ENCODE measurements around the gene VKORC1L1. TPM values are rescaled to one million over a fixed set of nuclear protein-coding genes. Genes with fewer than 3 reads are reported as not detected.

The VKORC1L1 gene
- total RNA-seq, 1 experiment from 2014 or later, result 30.9 TPM

DNA sequence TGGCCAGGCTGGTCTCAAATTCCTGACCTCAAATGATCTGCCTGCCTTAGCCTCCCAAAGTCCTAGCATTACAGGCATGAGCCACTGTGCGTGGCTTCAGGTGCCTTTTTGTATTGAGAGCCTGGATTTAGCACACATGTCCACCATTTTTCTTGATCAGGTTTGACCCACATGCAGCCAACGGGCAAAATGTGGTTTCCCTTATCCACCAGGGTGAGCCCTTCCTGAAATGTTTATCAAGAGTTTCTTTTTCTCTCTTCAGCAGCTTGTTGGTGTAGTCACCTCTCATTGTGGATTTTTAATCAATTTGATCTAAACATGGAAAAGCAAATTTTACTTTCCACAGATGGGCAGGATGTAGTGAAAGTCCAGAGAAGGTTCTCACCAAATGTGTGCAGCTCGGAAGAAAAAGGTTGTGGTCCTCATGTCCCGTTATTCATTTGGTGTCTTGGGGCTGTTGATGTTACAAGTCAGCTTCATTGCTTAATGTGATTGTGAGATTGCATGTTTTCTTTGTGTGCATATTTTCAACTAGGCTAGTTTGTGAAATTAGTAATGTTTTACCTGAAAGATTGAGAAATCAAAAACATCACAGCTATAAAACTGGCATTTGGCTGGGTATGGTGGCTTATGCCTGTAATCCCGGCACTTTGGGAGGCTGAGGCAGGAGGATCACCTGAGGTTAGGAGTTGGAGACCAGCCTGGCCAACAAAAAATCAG, 80.3 kb downstream of the VKORC1L1 start:
- ChIA-PET CTCF (no interaction called here), RAD21 (ENCODE audit: low non-redundant PET in 1 of 2, low total read pairs in 2 of 2, uncharacterized antibody in 2 of 2, unreplicated experiment in 2 of 2) (no interaction called here), POLR2A (no interaction called here)
- Histone ChIP-seq H3K27ac (ENCODE audit: low read depth, low read length) (no peak overlapping the region), H2AFZ (ENCODE audit: low read depth, low read length, poor library complexity, severe bottlenecking) (no peak overlapping the region), H3K9ac (ENCODE audit: low read length) (no peak overlapping the region), H4K20me1 (ENCODE audit: insufficient read depth) (0 out of 2 replicates have a peak, but pooled peaks cover 4% of the 10 kb centered on the region), H3K36me3 (ENCODE audit: control insufficient read depth in 1 of 2, insufficient read depth in 2 of 2, low read length in 2 of 2) (peaks cover 3 to 7% of the 10 kb centered on the region in 2 experiments; a peak in 2 of 4 replicates), H3K79me2 (ENCODE audit: insufficient read depth, low read length) (no peaks in the 10 kb centered on the region; the same call in 1 of the 2 replicates), H3K9me3 (ENCODE audit: control insufficient read depth in 1 of 2, insufficient read depth in 1 of 2, low read depth in 1 of 2, low read length in 2 of 2) (no peaks in the 10 kb centered on the region), H3K9me2 (ENCODE audit: insufficient read depth) (no peaks in the 10 kb centered on the region), H3K4me2 (ENCODE audit: low read length) (no peak overlapping the region), H3K27me3 (ENCODE audit: insufficient read depth, low read length) (no peaks in the 10 kb centered on the region), H3K4me1 (ENCODE audit: control insufficient read depth in 1 of 2, insufficient read depth in 2 of 2, low read length in 2 of 2) (no peaks in the 10 kb centered on the region), H3K4me3 (replicated peaks in 1 of 2; ENCODE audit: low read depth in 1 of 2, low read length in 2 of 2) (no peak overlapping the region)
- no TSS peak for BruUV-seq (replicated peaks)
- TF ChIP-seq EGR1 (IDR thresholded peaks at IDR 0.05; ENCODE audit: low read depth) (no peak), ZFX (IDR thresholded peaks at IDR 0.05) (no peak), SIN3A (IDR thresholded peaks at IDR 0.05; ENCODE audit: low read depth) (no peak), ELF1 (IDR thresholded peaks at IDR 0.05; ENCODE audit: borderline replicate concordance, low read depth) (no peak), JUND (IDR thresholded peaks at IDR 0.05) (no peak), RAD21 (IDR thresholded peaks at IDR 0.05; ENCODE audit: low read depth) (no peak), YY1 (IDR thresholded peaks at IDR 0.05; ENCODE audit: extremely low read depth, insufficient replicate concordance, low read depth, low read length) (no peak), CTCF (IDR thresholded peaks at IDR 0.05 in 2 of 3, conservative IDR thresholded peaks at IDR 0.05 in 1 of 3; ENCODE audit: borderline replicate concordance in 1 of 3, insufficient read depth in 1 of 3, low read depth in 2 of 3, low read length in 2 of 3) (no peak), POLR2AphosphoS5 (IDR thresholded peaks at IDR 0.05; ENCODE audit: low read depth, low read length) (no peak), REST (IDR thresholded peaks at IDR 0.05; ENCODE audit: low read depth) (no peak), CEBPB (IDR thresholded peaks at IDR 0.05; ENCODE audit: low read depth) (no peak), POLR2A (IDR thresholded peaks at IDR 0.05; ENCODE audit: borderline replicate concordance, extremely low read depth, insufficient read depth, insufficient read length) (no peak), CBX3 (IDR thresholded peaks at IDR 0.05; ENCODE audit: low read depth) (no peak)
- TF ChIP-seq, protein P1, sequence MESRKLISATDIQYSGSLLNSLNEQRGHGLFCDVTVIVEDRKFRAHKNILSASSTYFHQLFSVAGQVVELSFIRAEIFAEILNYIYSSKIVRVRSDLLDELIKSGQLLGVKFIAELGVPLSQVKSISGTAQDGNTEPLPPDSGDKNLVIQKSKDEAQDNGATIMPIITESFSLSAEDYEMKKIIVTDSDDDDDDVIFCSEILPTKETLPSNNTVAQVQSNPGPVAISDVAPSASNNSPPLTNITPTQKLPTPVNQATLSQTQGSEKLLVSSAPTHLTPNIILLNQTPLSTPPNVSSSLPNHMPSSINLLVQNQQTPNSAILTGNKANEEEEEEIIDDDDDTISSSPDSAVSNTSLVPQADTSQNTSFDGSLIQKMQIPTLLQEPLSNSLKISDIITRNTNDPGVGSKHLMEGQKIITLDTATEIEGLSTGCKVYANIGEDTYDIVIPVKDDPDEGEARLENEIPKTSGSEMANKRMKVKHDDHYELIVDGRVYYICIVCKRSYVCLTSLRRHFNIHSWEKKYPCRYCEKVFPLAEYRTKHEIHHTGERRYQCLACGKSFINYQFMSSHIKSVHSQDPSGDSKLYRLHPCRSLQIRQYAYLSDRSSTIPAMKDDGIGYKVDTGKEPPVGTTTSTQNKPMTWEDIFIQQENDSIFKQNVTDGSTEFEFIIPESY (IDR thresholded peaks at IDR 0.05; ENCODE audit: extremely low read depth, insufficient replicate concordance, low read length), result no peak
- intact Hi-C loops (cut with micrococcal nuclease), result no loop called here
- DNase-seq (ENCODE audit: low read depth, low spot score), result no peak
- no peak for ATAC-seq

Measured in HCT116 (cell line).